Duodenal mucosa (tissue), 2 donors: ENCODE data around the gene RHBDF2.

Experiments used
- H3K27ac ChIP-seq: one replicate; pipeline ENCODE4 v1.7.0; 2013; ENCODE audit warnings: low read depth, low read length
- H3K27me3 ChIP-seq, 2 donors: one replicate each; pipeline ENCODE4 v1.7.0; 2013; ENCODE audit warnings: low read length in 2 of 2, control low read depth in 1 of 2; ENCODE audit not compliant: insufficient read depth in 2 of 2, control insufficient read depth in 1 of 2
- H3K36me3 ChIP-seq, 2 donors: one replicate each; pipeline ENCODE4 v1.7.0; 2013; ENCODE audit warnings: low read length in 2 of 2, control low read depth in 1 of 2; ENCODE audit not compliant: insufficient read depth in 2 of 2, control insufficient read depth in 1 of 2
- H3K4me1 ChIP-seq, 2 donors: one replicate each; pipeline ENCODE4 v1.7.0; 2013; ENCODE audit warnings: low read length in 2 of 2, control low read depth in 1 of 2; ENCODE audit not compliant: insufficient read depth in 2 of 2, control insufficient read depth in 1 of 2
- H3K4me3 ChIP-seq, 2 donors: one replicate each; pipeline ENCODE4 v1.7.0; 2013; ENCODE audit warnings: low read length in 2 of 2, low read depth in 1 of 2
- H3K9ac ChIP-seq, 2 donors: one replicate each; pipeline ENCODE4 v1.7.0; 2013; ENCODE audit warnings: low read length in 2 of 2, low read depth in 1 of 2
- H3K9me3 ChIP-seq, 2 donors: one replicate each; pipeline ENCODE4 v1.7.0; 2013; ENCODE audit warnings: low read length in 2 of 2, control low read depth in 1 of 2; ENCODE audit not compliant: control insufficient read depth in 1 of 2

The RHBDF2 gene

DNA sequence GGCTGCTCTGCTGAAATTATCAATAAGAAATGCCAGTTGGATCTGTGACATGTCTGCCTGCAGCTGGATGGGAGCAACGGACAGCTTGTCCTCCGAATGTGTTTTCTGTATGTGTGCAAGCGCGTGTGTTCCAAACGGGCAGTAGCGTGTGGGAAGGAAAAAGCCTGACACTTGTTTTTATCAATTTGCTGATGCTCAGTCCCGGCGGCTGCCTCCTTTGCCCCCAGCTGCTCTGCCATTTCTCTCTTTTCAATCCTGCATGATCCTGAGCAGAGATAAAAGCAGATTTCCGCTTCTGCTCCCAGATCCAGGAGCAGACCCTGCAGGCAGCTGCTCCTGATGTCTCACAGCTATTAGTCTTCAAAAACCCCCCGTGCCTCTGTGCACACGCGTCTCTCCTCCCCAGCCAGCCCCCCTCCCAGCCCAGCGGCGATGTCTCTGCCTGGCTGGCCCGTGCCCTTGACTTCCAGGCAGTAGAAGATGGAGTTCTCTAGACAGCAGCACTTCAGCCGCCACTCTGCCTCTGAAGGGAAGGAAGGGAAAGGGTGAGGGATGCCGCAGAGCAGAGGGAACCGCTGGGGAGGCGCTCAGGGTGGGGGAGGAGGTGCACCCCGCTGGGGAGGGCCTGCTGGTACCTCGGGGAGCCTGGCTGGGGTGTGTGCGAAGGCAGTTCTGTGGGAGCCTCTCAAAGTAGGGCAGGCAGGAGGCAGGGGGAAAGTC lies 42.8 kb upstream of the RHBDF2 start:
- Histone ChIP-seq H3K9ac (no peak overlapping the region), H3K4me3 (no peak overlapping the region), H3K27me3 (peaks cover 4 to 15% of the 10 kb centered on the region in 2 donors), H3K27ac (no peak overlapping the region), H3K9me3 (no peaks in the 10 kb centered on the region), H3K36me3 (no peaks in the 10 kb centered on the region), H3K4me1 (peaks cover 39 to 40% of the 10 kb centered on the region in 2 donors)

DNA sequence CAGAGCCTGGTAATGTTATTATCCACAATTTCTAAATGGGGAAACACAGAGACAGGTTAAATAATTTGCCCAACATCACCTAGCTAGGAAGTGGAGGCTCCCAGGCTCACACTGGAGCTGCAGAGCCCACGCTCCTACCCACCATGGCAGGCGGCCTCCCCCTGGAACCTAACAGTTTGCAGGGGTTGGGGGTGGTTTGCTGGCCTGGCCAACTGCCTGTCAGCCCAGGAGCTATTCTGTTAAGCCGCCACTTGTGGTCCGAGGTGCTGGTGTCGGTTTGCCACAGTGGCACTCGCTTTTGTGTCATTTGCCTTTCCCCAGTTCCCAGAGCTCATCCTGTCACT lies 42.2 kb upstream of the RHBDF2 start:
- Histone ChIP-seq H3K9ac (no peak overlapping the region), H3K27me3 (peaks cover 9 to 20% of the 10 kb centered on the region in 2 donors)

DNA sequence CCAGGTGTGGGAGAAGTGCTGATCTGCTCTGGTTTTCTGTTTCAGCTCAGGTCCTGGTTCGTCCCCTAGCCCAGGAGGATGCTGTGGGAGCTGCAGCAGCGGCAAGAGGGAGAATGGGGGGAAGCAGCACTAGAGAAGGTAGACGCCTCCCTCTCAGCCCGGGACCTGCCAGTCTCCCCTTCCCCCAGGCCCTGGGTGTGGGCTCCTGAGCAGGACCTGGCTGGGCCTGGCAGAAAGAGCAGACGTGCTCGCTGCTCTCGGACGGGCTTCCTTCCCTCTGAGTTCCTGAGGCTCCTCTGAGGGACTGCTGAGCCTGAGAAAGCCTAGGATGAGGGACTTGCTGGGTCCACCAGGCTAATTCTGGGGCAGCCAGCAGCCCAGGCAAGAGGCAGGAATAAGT lies 41.8 kb upstream of the RHBDF2 start:
- Histone ChIP-seq H3K9ac (no peak overlapping the region), H3K4me1 (peaks cover 34 to 40% of the 10 kb centered on the region in 2 donors), H3K27me3 (peaks cover 14 to 23% of the 10 kb centered on the region in 2 donors)

More for the DNA sequence above, 42.2 kb upstream of the RHBDF2 start:
- Histone ChIP-seq H3K36me3 (no peaks in the 10 kb centered on the region), H3K27ac (no peak overlapping the region), H3K4me3 (no peak overlapping the region), H3K4me1 (peaks cover 39 to 40% of the 10 kb centered on the region in 2 donors), H3K9me3 (no peaks in the 10 kb centered on the region)

DNA sequence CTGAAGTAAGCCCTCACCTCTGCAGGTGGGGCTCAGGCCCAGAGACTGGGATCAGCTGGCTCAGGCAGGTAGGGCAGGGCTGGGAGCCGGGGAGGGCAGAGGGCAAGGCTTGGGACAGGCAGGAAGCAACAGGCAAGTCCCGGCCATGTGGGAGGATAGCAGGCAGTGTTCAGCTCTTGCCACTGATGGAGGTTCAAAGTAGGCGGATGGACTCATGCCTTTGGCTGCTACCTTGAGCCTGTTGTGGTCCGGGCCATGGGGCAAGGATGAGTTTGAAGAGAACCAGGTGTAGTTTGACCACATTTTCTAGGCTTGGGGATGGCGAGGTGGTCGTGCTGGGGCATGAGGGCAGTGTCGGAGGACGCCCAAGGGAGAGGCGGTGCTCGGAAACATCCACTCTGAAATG lies 41.3 kb upstream of the RHBDF2 start:
- H3K9me3 ChIP-seq = no peaks in the 10 kb centered on the region
- no peak overlapping the region for H3K27ac ChIP-seq
- H3K9ac ChIP-seq = no peak overlapping the region
- H3K4me3 ChIP-seq = no peak overlapping the region
- H3K36me3 ChIP-seq = no peaks in the 10 kb centered on the region
- H3K4me1 ChIP-seq = peaks cover 33 to 40% of the 10 kb centered on the region in 2 donors
- H3K27me3 ChIP-seq = peaks cover 17 to 23% of the 10 kb centered on the region in 2 donors

More for the DNA sequence above, 41.8 kb upstream of the RHBDF2 start:
- H3K4me3 ChIP-seq = no peak overlapping the region
- H3K36me3 ChIP-seq = no peaks in the 10 kb centered on the region
- H3K27ac ChIP-seq = no peak overlapping the region
- no peaks in the 10 kb centered on the region for H3K9me3 ChIP-seq

DNA sequence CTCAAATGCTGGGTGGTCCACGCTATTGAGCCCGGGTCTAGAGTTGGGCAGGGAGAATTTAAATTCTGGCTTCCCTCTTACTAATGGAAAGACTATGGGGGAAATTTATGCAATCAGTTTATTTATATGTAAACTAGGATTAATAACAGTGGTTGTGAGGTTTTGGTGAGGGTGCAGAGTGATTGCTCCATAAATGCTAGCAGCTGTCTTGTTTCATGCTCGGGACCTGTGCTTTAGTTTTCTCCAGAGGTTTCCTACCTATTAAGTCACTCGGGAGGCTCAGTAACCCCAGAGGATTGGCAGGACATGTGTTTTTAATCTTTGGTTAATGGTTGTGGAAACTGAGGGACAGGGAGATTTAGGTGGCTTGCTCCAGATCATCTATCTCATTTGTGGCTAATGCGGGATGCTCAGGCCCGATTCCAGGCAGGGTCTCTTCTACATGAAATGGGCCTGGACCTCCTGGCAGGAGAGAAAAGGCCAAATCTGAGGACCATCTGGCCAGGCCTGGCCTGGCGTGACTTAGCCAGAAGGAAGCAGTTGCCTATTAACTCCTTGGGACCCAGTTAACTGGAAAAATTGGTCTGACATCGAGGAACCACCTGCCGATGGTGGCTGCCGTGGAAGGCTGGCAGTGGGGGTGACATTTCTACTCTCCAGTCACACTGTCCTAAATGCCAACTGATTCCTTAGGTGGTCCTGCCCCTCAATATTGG lies 40.7 kb upstream of the RHBDF2 start:
- H3K36me3 ChIP-seq = no peaks in the 10 kb centered on the region
- H3K27ac ChIP-seq = no peak overlapping the region
- H3K9ac ChIP-seq = no peak overlapping the region
- H3K9me3 ChIP-seq = no peaks in the 10 kb centered on the region
- H3K27me3 ChIP-seq = peaks cover 21 to 27% of the 10 kb centered on the region in 2 donors
- H3K4me3 ChIP-seq = no peak overlapping the region
- peaks cover 28 to 36% of the 10 kb centered on the region in 2 donors for H3K4me1 ChIP-seq

DNA sequence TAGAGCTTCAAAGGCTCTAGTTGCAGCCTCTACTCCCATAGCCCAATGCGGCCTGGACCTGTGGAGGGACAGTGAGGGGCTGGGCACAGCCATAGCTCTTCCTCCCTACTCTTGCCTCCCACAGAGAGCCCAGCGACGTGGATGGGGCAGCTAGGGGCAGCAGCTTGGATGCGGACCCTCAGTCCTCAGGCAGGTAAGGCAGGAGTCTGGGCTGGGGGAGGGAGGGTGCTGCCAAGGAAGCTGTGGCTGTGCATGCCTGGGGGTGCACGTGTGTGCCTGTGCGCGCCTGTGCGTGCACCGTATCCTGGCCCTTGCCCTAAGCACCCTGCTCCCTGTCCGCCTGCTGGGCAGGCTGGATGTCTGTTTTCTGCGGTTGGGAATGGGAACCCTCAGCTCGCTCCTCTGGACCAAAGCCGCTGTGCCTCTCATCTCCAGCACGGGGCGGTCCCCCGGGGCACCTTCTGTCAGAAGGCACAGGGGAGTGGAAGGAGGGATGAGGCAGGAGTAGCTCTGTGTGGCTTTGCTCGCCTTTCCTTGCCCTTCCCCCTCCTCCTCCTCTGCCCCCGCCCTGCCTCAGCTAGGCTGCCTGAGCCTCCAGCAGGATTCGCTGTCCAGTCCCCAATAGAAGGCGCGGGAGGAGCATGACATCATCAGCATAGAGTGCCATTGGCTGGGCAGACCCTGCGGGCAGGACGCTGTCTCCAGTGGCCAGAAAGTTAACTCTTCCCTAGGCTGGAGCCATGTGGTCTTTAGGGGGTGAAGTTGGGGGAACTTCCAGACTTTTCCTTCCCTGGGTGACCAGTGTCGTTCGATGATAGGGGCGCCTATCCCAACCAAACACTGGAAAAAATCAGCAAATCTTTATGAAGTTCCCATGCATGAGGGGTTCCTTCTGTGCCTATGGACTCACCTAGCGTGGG lies 39.4 kb upstream of the RHBDF2 start:
- H3K9ac ChIP-seq = peak overlapping the region; percentile 54 to 81

DNA sequence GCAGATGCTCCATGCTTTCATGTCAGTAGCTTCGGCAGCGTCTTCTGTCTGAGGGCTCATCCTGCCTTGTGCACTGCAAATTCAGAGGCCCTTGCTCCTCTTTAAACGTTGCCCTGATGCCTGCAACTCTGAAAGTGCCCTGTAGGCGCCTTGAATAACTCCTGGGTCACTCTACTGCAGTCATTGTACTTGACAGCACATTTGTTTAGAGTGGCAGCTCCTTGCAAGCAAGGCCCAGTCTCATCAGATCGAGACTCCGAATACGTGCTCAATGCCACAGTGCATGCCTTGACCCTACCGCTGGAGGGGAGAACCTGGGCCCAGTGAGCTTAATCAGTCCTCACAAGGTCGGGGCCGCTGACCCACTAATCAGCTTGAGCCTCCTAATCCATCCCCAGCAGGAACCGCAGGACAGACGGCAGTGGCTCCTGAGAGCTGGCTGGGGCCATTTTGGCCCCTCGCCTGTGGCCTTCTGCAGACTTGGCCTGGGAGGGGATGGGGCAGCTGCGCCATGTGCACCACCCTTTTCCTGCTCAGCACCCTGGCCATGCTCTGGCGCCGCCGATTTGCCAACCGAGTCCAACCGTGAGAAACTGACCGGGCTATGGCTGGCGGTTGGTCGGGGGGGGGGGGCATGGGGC lies 38.5 kb upstream of the RHBDF2 start, which contains the start of gene PRCD:
Gene PRCD, plus strand, starts transcription at position 414 of the 641 bp plus-strand sequence. Its CDS starts 98 bp downstream, at position 512.
- Histone ChIP-seq H3K4me3 (peak within 1 kb of the TSS; percentile 55 to 58), H3K9ac (peak within 1 kb of the TSS; percentile 54 to 81), H3K9me3 (no peaks in the 10 kb centered on the region), H3K36me3 (no peaks in the 10 kb centered on the region), H3K27me3 (peaks cover 30 to 31% of the 10 kb centered on the region in 2 donors), H3K4me1 (peaks cover 14 to 20% of the 10 kb centered on the region in 2 donors), H3K27ac (no peak within 1 kb of the TSS)

More for the DNA sequence above, 39.4 kb upstream of the RHBDF2 start:
- Histone ChIP-seq H3K27me3 (peaks cover 31 to 34% of the 10 kb centered on the region in 2 donors), H3K9me3 (no peaks in the 10 kb centered on the region), H3K4me1 (peaks cover 16 to 24% of the 10 kb centered on the region in 2 donors), H3K36me3 (no peaks in the 10 kb centered on the region), H3K4me3 (peak overlapping the region; percentile 55 to 58), H3K27ac (no peak overlapping the region)

DNA sequence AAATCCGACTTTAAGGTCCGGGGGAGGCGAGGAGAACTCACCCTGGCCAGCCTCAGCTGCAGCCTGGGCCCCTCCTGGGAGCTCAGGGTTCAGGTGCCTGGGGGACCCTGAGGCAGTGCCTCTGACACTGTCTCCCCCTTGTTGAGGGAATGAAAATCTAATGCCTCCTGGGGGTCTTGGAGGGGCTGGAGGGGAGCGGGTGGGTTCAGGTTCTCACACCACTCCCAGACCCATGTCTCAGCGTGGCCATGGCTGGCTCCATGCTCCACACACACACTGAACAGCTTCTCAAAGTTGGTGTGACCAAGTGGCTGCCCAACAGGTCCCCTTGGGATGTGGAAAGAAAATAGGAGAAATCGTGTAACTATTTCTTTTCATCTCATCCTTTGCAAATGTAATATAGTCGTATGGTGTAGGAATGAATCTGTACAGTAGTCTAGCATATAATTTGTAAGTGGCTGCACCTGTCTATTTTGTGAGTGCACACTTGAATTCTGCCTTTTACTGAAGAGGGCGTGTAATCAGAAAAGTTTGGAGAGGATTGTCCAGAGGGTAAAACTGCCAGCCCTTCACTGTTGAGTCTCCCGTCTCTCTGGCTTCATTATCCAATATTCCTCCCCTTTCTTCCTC lies 37.8 kb upstream of the RHBDF2 start:
- no peak overlapping the region for H3K27ac ChIP-seq
- peaks cover 14 to 15% of the 10 kb centered on the region in 2 donors for H3K4me1 ChIP-seq
- H3K9ac ChIP-seq = no peak overlapping the region
- H3K27me3 ChIP-seq = peaks cover 27 to 31% of the 10 kb centered on the region in 2 donors
- H3K9me3 ChIP-seq = no peaks in the 10 kb centered on the region
- no peak overlapping the region for H3K4me3 ChIP-seq
- H3K36me3 ChIP-seq = no peaks in the 10 kb centered on the region

DNA sequence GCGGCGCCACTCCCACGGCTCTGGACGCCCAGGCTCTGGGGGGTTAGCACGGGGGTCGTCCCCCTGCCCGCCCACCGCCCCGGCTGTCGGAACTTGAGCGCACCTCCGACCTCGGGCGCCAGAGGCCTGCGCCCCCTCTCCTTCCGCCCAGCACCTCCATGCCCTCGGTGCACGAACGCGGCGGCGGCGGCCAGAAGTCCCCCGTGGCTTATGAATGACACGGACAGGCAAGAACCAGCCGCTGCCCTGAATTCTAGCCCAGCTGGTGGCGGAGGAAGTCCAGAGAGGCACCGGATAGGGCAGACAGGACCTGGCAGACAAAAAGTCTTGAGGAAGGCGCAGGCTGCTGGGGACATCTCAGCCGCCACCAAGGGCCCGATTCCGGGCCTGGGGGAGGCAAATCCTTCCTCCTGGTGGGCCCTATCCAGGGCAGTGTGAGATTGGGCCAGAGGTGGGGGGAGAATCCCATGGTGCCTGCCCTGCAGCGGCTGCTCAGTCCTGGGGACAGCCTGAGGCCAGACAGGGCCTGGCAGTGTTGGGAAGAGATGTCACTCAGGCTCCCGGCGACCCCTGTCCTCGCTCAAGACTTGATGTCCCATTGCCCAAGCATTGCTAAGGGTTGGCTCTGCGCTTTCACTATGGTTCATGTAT lies 37.2 kb upstream of the RHBDF2 start:
- H3K36me3 ChIP-seq = no peaks in the 10 kb centered on the region
- H3K27ac ChIP-seq = no peak overlapping the region
- H3K4me3 ChIP-seq = no peak overlapping the region
- peaks cover 14 to 15% of the 10 kb centered on the region in 2 donors for H3K4me1 ChIP-seq
- H3K9me3 ChIP-seq = no peaks in the 10 kb centered on the region
- peaks cover 27 to 31% of the 10 kb centered on the region in 2 donors for H3K27me3 ChIP-seq
- H3K9ac ChIP-seq = no peak overlapping the region
